A204.1 (cell line): ENCODE results near the gene CKAP5.
"Not testable (repeated sequence)": the region's sequence is repeated elsewhere in the genome, so short reads cannot be mapped to it uniquely, and the experiment has no call there.

ENCODE experiments used
- FAIRE-seq: peaks from 2 replicates; lab custom pipeline; 2012; peaks lifted over from hg19 to GRCh38; lab: Jason Lieb, UNC

Gene CKAP5

GRCh38 chr11:46850829-46851380 is 4.8 kb upstream of the CKAP5 start:
- FAIRE-seq = no peak

- FAIRE-seq = no peak
Observed at GRCh38 chr11:46849631-46850030, 3.6 kb upstream of the CKAP5 start.

GRCh38 chr11:46846510-46846830 is 390 bp upstream of the CKAP5 start:
- FAIRE-seq = no peak

- FAIRE-seq = no peak
Observed at GRCh38 chr11:46845440-46845739, 690 bp downstream of the CKAP5 start.

GRCh38 chr11:46840116-46840515 is 6.0 kb downstream of the CKAP5 start:
- no peak for FAIRE-seq

DNA sequence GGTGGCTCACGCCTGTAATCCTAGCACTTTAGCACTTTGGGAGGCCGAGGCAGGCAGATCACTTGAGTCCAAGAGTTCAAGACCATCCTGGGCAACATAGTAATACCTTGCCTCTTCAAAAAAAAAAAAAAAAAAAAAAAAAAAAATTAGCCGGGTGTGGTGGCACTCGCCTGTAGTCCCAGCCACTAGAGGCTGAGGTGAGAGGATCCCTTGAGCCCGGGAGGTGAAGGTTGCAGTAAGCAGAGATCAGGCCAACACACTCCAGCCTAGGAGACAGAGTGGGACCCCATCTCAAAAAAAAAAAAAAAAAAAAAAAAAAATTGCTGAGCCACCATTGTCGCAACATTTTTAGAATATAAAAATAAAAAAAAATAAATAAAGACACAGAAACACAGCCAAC is 7.6 kb downstream of the CKAP5 start:
- no peak for FAIRE-seq

DNA sequence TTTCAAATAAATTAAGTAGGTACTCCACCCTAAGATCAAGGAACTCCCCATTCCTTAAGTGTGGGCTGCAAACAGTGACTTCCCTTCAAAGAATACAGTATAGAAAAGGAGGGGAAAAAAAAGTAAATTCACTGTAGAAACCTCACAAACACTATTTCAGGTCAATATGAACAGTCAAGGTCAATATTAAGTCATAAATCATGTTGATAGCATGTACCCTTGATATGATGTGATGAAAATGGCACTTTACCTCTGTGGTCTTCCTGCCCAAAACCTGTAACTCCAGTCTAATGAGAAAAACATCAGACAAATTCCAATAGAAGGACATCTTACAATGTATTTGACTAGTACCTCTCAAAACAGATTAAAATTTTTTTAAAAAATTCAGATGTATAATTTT is 8.2 kb downstream of the CKAP5 start:
- FAIRE-seq = no peak

DNA sequence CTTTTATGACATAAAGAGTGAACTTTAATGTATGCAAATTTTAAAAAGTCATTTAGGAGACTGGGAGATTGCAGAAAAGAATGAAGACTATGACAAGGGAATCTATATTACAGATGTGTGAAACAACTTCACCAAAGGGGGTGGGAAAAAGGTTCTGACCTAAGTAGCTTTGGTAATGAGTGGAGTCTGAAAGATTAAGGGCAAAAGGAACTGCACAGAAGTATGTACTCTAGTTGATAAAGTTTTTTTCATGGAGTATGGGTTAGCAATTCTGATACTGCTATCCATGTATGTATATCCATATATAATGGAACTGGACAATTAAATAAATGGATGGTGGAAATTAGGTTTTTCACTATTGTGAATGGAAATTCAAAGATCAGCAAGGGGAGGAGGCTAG is 9.2 kb downstream of the CKAP5 start:
- no peak for FAIRE-seq

- no peak for FAIRE-seq
Observed at GRCh38 chr11:46836431-46836830, 9.6 kb downstream of the CKAP5 start.

GRCh38 chr11:46835897-46836296 is 10.2 kb downstream of the CKAP5 start:
- no peak for FAIRE-seq

- FAIRE-seq = no peak
Observed at GRCh38 chr11:46834821-46835220, 11.3 kb downstream of the CKAP5 start.

DNA sequence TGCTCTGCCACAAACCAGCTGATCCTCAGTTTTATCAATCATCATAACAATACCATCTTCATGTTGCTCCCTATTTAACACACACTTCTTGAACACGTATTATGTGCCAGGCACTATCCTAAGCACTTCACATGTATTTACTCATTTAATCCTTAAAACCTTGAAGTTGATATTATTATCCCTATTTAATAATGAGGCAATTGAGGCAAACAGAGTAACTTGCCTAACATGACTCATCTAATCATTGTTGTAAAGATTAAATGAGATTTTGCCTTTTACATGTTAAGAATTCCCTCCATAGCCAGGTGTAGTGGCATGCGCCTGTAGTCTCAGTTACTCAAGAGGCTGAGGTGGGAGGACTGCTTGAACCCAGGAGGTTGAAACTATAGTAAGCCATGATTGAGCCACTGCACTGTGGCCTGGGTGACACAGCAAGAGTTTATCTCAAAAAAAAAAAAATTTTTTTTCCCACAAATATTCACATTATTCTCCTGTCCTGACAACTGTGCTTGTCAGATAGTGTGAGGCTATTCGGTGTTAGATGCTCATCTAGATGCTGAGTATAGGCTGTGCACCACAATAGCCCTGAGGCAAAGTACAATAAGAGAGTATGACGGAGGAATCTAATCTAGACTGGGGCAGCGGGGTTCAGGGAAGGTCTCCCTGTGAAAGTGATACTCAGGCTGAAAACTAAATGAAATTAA is 13.4 kb downstream of the CKAP5 start:
- FAIRE-seq = no peak

GRCh38 chr11:46827995-46828394 is 18.1 kb downstream of the CKAP5 start:
- no peak for FAIRE-seq

DNA sequence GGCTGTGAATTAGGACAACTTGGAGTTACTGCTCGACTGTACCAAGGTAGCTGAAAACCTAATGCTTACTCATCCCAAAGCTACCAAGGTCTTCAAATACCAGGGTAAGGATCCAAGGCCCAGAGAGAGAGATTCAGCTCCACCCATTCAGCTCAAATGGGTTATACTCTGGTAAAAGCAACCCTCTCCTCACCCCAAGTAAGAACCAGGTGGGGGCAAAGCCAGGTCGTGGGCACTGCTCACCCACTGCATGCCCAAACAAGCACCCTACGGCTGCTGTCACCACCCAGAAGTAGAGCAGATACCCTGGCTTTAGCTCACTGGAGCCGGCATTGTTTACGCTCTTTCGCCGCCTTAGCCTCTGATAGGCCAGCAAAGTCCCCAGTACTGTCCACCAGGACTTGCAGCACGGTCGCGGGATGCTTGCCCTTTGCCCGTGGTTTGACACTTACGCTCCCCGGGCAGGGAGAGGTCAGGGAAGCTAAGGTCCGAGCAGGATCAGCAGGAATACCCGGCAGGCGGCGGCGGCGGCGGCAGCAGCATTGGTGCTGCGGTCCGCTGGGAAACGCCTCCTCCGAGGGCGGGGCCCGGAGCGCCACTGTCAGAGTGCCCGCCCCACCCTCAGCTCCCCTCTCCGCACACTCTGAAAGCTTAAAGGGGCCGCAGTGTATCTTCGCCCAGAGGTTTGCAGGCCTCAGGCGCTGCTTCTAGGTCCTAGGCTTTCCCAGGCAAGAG is 19.6 kb downstream of the CKAP5 start:
- FAIRE-seq = no peak

- FAIRE-seq = no peak
Observed at GRCh38 chr11:46808799-46809431, 37.2 kb downstream of the CKAP5 start.

DNA sequence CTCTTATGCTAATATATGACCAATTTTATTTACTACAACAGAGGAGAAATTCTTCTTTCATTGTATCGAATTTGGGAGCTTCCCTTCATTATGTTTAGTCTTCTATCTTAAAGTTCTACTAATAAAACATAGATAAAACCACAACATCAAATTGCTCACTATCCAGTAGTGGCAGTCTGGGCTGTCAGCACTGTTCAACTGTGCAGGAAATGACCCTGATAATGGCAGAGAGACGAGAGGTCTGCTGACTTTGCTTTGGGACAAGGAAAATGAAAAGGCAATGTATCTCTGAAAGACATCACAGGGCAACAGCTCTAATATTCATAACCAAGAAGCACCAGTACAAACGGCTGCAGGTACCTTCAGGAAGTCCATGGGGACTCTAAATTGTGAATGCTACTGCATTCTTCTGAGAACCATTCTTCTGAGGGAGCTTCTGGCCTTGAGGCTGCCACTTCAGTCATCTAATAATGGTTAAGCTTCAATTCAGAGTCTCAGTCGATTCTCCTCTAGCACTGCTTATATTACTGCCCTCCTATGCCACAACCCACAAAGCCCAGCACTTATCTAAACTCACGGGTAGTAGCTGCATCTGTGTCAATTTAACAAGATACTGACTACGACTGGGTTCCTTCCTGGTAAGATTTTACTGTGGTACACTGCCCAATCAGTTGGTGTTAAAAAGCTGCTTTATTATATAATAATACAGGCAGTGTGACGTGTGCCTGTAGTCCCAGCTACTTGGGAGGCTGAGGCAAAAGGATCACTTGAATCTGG is 44.2 kb downstream of the CKAP5 start:
- no peak for FAIRE-seq

- no peak for FAIRE-seq
Observed at GRCh38 chr11:46800177-46800576, 45.9 kb downstream of the CKAP5 start.

GRCh38 chr11:46799725-46800124 is 46.4 kb downstream of the CKAP5 start:
- not testable (repeated sequence) for FAIRE-seq

DNA sequence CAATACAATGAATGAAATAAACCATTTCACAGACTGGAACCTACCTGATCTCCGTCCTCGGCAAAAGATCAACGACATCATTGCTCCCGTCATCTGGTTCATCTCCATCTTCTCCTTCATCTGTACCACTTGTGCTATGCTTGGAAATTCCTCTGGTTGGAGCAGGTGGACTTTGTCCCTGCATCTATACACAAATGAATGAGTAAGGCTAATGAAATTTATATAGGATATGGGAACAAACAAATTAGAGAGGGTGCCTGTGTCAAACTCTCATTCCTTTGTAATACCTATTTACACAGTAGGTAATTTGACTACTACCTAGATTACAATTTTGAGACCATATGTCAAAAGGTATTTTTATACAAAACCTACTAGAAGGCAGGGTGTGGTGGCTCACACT is 67.7 kb downstream of the CKAP5 start:
- no peak for FAIRE-seq

DNA sequence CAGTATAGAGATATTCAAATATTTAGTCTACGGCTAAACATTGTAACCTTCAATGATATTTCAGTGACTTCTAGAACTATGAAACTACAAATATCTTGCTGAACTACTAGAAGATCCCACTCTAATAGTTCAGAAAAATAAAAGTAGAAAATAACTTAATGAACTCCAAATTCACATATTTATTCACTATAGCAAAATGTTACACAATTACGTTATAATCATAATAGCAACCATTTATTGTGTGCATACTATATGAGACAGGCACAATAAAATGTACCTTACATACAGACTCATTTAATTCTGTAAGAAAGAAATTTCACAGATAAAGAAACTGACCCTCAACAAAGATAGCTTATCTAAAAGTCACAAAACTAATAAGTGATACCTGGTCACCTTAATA is 69.2 kb downstream of the CKAP5 start:
- peak; percentile 56 for FAIRE-seq

GRCh38 chr11:46769636-46770221 is 76.4 kb downstream of the CKAP5 start:
- FAIRE-seq = no peak

DNA sequence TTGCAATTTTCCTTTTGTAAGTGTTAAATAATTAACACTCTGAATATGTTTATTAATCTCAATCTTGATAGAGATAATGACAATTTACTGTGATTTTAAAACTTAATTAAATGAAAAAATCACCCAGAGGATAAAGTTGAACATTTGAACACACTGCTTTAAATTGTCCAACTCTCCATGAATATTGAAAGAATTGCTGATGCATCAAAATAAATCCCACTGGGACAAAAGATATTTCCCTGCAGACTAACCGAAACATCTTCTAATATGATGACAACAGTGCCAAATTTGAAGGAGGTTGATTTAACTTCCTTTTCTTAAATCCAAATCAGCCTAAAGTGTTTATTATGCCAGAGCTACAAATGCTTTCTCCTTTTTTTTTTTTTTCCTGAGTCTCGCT is 79.4 kb downstream of the CKAP5 start:
- FAIRE-seq = no peak
